ENCODE results near the gene MYLK3. TPM values are rescaled to one million over a fixed set of nuclear protein-coding genes. Genes with fewer than 3 reads are reported as not detected.

The MYLK3 gene
- total RNA-seq, 1 experiment from 2014 or later = 0.80 TPM

DNA sequence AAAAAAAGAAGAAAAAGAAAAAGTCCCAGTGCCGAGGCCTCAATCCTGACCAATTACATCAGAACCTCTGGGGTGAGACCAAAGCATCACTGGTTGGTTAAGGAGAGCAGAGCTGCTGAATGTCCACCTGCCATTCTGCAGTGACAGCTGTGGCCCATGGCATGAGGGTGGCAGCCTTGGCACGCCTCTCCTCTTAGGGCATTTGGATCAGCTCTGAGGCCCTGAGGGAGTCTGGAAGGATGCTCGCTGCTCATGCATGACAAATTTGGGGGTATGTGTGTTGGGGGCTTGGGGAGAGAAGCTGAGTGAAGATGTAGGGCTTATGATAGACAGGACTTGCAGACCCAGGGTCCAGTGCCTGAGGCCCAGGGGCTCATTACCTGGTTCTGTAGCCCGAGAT lies 26.3 kb downstream of the MYLK3 start:
- Mint-ChIP-seq H3K36me3 (ENCODE audit: insufficient read depth, unreplicated experiment) (no peaks in the 10 kb centered on the region), H3K4me3 (ENCODE audit: low read depth, unreplicated experiment) (no peak overlapping the region), H3K27ac (ENCODE audit: unreplicated experiment) (no peak overlapping the region), H3K9me3 (ENCODE audit: low read depth, unreplicated experiment) (no peaks in the 10 kb centered on the region), H3K4me1 (ENCODE audit: low read depth, unreplicated experiment) (no peaks in the 10 kb centered on the region), H3K27me3 (ENCODE audit: unreplicated experiment) (no peaks in the 10 kb centered on the region)
- no TSS peak for BruUV-seq (replicated peaks)
- intact Hi-C loops (cut with micrococcal nuclease; ENCODE audit: unreplicated experiment) = no loop called here
- CTCF ChIA-PET = interaction anchor here (0.5 kb wide), 1 partner anchor 188 kb away, joined by 3 read pairs; no protein-coding TSS in a partner anchor
- no peak for DNase-seq
- TF ChIP-seq, protein P1, sequence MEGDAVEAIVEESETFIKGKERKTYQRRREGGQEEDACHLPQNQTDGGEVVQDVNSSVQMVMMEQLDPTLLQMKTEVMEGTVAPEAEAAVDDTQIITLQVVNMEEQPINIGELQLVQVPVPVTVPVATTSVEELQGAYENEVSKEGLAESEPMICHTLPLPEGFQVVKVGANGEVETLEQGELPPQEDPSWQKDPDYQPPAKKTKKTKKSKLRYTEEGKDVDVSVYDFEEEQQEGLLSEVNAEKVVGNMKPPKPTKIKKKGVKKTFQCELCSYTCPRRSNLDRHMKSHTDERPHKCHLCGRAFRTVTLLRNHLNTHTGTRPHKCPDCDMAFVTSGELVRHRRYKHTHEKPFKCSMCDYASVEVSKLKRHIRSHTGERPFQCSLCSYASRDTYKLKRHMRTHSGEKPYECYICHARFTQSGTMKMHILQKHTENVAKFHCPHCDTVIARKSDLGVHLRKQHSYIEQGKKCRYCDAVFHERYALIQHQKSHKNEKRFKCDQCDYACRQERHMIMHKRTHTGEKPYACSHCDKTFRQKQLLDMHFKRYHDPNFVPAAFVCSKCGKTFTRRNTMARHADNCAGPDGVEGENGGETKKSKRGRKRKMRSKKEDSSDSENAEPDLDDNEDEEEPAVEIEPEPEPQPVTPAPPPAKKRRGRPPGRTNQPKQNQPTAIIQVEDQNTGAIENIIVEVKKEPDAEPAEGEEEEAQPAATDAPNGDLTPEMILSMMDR (IDR thresholded peaks at IDR 0.05; ENCODE audit: unreplicated experiment) = no peak

DNA sequence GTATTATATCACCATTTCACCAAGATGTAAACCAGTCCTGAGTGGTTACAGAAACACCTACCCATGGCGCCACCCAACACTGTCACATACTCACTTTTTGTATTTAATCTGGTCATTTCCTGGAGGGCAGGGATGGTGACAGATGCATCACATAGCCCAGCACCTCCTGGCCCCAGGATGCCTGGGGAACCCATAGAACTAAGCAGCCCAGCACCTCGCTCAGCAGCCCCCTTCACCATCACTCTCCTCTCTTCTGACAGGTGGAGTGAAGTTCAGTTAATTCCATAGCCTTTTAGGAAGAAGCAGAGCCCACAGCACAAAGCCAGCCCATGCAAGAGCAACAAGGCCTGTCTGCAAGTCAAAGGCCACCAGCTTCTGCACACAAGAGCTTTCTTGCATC lies 27.5 kb downstream of the MYLK3 start:
- TF ChIP-seq, protein P1 (IDR thresholded peaks at IDR 0.05; ENCODE audit: unreplicated experiment) = no peak
- Mint-ChIP-seq H3K4me3 (ENCODE audit: low read depth, unreplicated experiment) (no peak overlapping the region), H3K9me3 (ENCODE audit: low read depth, unreplicated experiment) (no peaks in the 10 kb centered on the region), H3K36me3 (ENCODE audit: insufficient read depth, unreplicated experiment) (no peaks in the 10 kb centered on the region), H3K27me3 (ENCODE audit: unreplicated experiment) (no peaks in the 10 kb centered on the region), H3K27ac (ENCODE audit: unreplicated experiment) (no peak overlapping the region), H3K4me1 (ENCODE audit: low read depth, unreplicated experiment) (no peaks in the 10 kb centered on the region)
- no TSS peak for BruUV-seq (replicated peaks)
- CTCF ChIA-PET = interaction anchor here (0.7 kb wide), 1 partner anchor 118 kb away, joined by 4 read pairs; no protein-coding TSS in a partner anchor
- DNase-seq = no peak
- intact Hi-C loops (cut with micrococcal nuclease; ENCODE audit: unreplicated experiment) = no loop called here

GRCh38 chr16:46719528-46719927 lies 28.6 kb downstream of the MYLK3 start:
- no TSS peak for BruUV-seq (replicated peaks)
- Mint-ChIP-seq H3K27me3 (ENCODE audit: unreplicated experiment) (no peaks in the 10 kb centered on the region), H3K4me1 (ENCODE audit: low read depth, unreplicated experiment) (no peaks in the 10 kb centered on the region), H3K36me3 (ENCODE audit: insufficient read depth, unreplicated experiment) (no peaks in the 10 kb centered on the region), H3K9me3 (ENCODE audit: low read depth, unreplicated experiment) (no peaks in the 10 kb centered on the region), H3K27ac (ENCODE audit: unreplicated experiment) (no peak overlapping the region), H3K4me3 (ENCODE audit: low read depth, unreplicated experiment) (no peak overlapping the region)
- CTCF ChIA-PET = no interaction called here
- TF ChIP-seq, protein P1 (IDR thresholded peaks at IDR 0.05; ENCODE audit: unreplicated experiment) = no peak
- DNase-seq = no peak
- intact Hi-C loops (cut with micrococcal nuclease; ENCODE audit: unreplicated experiment) = no loop called here

DNA sequence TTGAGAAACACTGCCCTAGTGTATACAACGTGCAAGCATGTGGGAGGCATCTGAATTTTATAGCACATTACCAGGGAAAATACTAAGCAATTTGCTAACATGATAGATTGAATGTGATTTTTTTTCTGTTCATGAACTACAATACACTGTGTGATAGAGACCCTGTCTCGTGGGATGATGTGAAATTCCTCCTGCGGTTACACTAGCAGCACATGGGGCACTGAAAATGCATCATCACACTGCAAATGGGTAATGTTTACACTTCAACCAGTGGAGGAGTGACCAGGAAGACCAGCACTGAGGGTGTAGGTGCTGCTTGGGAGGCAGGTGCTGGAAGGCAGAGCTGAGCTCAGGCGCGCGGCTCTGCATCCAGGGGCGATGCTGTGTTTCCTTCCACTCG lies 29.9 kb downstream of the MYLK3 start:
- Mint-ChIP-seq H3K4me1 (ENCODE audit: low read depth, unreplicated experiment) (no peaks in the 10 kb centered on the region), H3K27me3 (ENCODE audit: unreplicated experiment) (no peaks in the 10 kb centered on the region), H3K27ac (ENCODE audit: unreplicated experiment) (no peak overlapping the region), H3K4me3 (ENCODE audit: low read depth, unreplicated experiment) (no peak overlapping the region), H3K36me3 (ENCODE audit: insufficient read depth, unreplicated experiment) (no peaks in the 10 kb centered on the region), H3K9me3 (ENCODE audit: low read depth, unreplicated experiment) (no peaks in the 10 kb centered on the region)
- no peak for DNase-seq
- CTCF ChIA-PET = interaction anchor here (0.6 kb wide), 1 partner anchor 86 kb away, joined by 3 read pairs; no protein-coding TSS in a partner anchor
- no TSS peak for BruUV-seq (replicated peaks)
- intact Hi-C loops (cut with micrococcal nuclease; ENCODE audit: unreplicated experiment) = no loop called here
- TF ChIP-seq, protein P1 (IDR thresholded peaks at IDR 0.05; ENCODE audit: unreplicated experiment) = no peak
